ENCODE measurements around the gene PIM1.

DNA sequence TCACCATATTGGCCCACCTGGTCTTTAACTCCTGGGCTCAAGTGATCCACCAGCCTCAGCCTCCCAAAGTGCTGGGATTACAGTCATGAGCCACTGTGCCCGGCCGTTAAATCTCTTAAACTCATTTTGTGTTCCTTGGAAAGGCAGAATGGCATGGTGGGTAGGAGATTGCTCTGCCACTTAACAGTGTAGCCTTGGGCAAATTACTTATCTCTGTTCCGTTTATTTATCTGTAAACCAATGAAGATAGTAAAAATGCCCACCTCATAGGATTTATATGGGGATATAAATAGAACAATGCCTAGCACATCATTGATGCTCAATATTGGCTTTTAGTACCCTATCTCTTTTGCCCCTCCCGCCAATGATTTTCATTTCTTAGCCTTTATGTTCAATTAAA lies 7.2 kb upstream of the PIM1 start:
- TF ChIP-seq, protein P1, sequence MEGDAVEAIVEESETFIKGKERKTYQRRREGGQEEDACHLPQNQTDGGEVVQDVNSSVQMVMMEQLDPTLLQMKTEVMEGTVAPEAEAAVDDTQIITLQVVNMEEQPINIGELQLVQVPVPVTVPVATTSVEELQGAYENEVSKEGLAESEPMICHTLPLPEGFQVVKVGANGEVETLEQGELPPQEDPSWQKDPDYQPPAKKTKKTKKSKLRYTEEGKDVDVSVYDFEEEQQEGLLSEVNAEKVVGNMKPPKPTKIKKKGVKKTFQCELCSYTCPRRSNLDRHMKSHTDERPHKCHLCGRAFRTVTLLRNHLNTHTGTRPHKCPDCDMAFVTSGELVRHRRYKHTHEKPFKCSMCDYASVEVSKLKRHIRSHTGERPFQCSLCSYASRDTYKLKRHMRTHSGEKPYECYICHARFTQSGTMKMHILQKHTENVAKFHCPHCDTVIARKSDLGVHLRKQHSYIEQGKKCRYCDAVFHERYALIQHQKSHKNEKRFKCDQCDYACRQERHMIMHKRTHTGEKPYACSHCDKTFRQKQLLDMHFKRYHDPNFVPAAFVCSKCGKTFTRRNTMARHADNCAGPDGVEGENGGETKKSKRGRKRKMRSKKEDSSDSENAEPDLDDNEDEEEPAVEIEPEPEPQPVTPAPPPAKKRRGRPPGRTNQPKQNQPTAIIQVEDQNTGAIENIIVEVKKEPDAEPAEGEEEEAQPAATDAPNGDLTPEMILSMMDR (IDR thresholded peaks at IDR 0.05) = no peak
- no peak for TF ChIP-seq POLR2A (IDR thresholded peaks at IDR 0.05)
